OCI-LY3 (cell line): ENCODE data around the gene TPGS2.

Experiments used
- H2AFZ ChIP-seq: fragments of 200-600, 300-600 bp; shearing (Covaris generic); 2 replicates; pipeline ENCODE4 v1.6.0; 2014; ENCODE audit warnings: antibody characterized with exemption, low read depth, low read length
- H3K27ac ChIP-seq: fragments of 200-600, 300-600 bp; sonication (generic); 2 replicates; pipeline ENCODE4 v1.5.1; 2014; ENCODE audit warnings: mild to moderate bottlenecking, low read length, moderate library complexity, mixed read lengths
- H3K27me3 ChIP-seq: fragments of 200-600, 300-600 bp; sonication (generic); 2 replicates; pipeline ENCODE4 v1.6.1; 2014; ENCODE audit warnings: low read depth, low read length, mixed read lengths
- H3K36me3 ChIP-seq: fragments of 200-600, 300-600 bp; sonication (generic); replicated peaks from 2 replicates; pipeline ENCODE3; 2014; ENCODE audit warnings: low read depth, low read length, mixed read lengths
- H3K4me1 ChIP-seq: fragments of 300-600, 200-600 bp; sonication (generic); 2 replicates; pipeline ENCODE4 v1.6.1; 2014; ENCODE audit warnings: low read length, mixed read lengths
- H3K4me2 ChIP-seq: fragments of 200-600, 300-600 bp; sonication (generic); 2 replicates; pipeline ENCODE4 v1.6.1; 2014; ENCODE audit warnings: low read length, mixed read lengths
- H3K4me3 ChIP-seq: fragments of 300-600, 200-600 bp; sonication (generic); 2 replicates; pipeline ENCODE4 v1.5.1; 2014; ENCODE audit warnings: antibody characterized with exemption, mild to moderate bottlenecking, low read length, moderate library complexity
- H3K79me2 ChIP-seq: fragments of 300-600, 200-600 bp; shearing (Covaris generic); 2 replicates; pipeline ENCODE4 v1.6.1; 2014; ENCODE audit warnings: mild to moderate bottlenecking, low read length, mixed read lengths
- H3K9ac ChIP-seq: fragments of 300-600, 200-600 bp; shearing (Covaris generic); 2 replicates; pipeline ENCODE4 v1.6.0; 2014; ENCODE audit warnings: mild to moderate bottlenecking, low read length, moderate library complexity
- H3K9me3 ChIP-seq: fragments of 200-600, 300-600 bp; shearing (Covaris generic); 2 replicates; pipeline ENCODE4 v1.6.1; 2014; ENCODE audit warnings: low read length, mixed read lengths; ENCODE audit not compliant: insufficient read depth
- H4K20me1 ChIP-seq: fragments of 200-600, 300-600 bp; sonication (generic); 2 replicates; pipeline ENCODE4 v1.6.1; 2016; ENCODE audit warnings: low read length, mixed read lengths; ENCODE audit not compliant: insufficient read depth
- CTCF ChIP-seq: fragments of 200-600, 300-600 bp; sonication (generic); IDR thresholded peaks from 2 replicates; pipeline ENCODE4 v1.5.1; 2014; ENCODE audit warnings: antibody characterized with exemption, low read length, low read depth
- EZH2phosphoT487 ChIP-seq: fragments of 200-600 bp; shearing (Covaris generic); IDR thresholded peaks from 2 replicates; pipeline ENCODE4 v1.6.1; 2018; ENCODE audit warnings: antibody characterized with exemption, mixed run types, low read depth

Gene TPGS2

GRCh38 chr18:36760598-36760997 is 68.2 kb downstream of the TPGS2 start:
- no peak overlapping the region for H3K4me2 ChIP-seq
- no peak overlapping the region for H2AFZ ChIP-seq
- H3K27ac ChIP-seq, result no peak overlapping the region
- no peak overlapping the region for H3K4me3 ChIP-seq
- no peaks in the 10 kb centered on the region for H3K36me3 ChIP-seq
- H3K79me2 ChIP-seq, result no peaks in the 10 kb centered on the region
- H3K9ac ChIP-seq, result no peak overlapping the region
- H3K4me1 ChIP-seq, result no peaks in the 10 kb centered on the region
- TF ChIP-seq EZH2phosphoT487 (no peak), CTCF (no peak)
- no peaks in the 10 kb centered on the region for H3K9me3 ChIP-seq
- no peaks in the 10 kb centered on the region for H4K20me1 ChIP-seq
- H3K27me3 ChIP-seq, result peaks cover 5% of the 10 kb centered on the region; the same call in 1 of the 2 replicates

DNA sequence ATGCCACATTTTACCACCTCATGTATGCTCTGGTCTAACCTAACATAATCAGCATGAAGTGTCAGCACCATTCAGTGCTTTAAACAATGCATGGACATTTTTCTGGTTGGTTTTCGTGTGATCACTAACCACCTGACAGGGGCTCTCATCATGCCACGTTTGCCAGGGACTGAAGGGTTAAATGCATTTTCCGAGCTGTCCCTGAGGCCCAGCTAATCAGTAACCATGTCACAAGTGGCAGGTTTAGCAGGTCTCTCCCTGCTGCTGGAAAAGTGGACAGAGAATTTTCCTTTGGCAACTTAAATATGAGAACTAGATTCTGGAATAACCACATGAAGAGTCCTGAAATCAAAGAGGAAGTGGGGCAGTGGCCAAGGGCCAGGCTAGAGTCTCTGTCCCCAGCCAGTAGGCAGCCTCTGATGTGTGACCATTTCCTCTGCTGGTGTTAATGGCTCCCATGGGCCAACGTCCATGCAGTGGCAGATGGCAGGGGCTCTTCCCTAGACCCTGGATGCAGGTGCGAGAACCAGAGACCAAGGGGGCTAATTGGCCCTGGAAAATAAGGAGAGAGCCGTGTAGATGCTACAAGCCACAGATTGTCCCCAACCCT is 69.5 kb downstream of the TPGS2 start:
- Histone ChIP-seq H3K4me3 (no peak overlapping the region), H3K79me2 (no peaks in the 10 kb centered on the region), H2AFZ (no peak overlapping the region), H3K4me2 (no peak overlapping the region), H3K4me1 (no peaks in the 10 kb centered on the region), H3K36me3 (no peaks in the 10 kb centered on the region), H3K9ac (no peak overlapping the region), H3K27ac (no peak overlapping the region), H3K27me3 (peaks cover 5% of the 10 kb centered on the region; the same call in 1 of the 2 replicates), H4K20me1 (no peaks in the 10 kb centered on the region), H3K9me3 (no peaks in the 10 kb centered on the region)
- no peak for TF ChIP-seq CTCF
- TF ChIP-seq EZH2phosphoT487, result no peak

DNA sequence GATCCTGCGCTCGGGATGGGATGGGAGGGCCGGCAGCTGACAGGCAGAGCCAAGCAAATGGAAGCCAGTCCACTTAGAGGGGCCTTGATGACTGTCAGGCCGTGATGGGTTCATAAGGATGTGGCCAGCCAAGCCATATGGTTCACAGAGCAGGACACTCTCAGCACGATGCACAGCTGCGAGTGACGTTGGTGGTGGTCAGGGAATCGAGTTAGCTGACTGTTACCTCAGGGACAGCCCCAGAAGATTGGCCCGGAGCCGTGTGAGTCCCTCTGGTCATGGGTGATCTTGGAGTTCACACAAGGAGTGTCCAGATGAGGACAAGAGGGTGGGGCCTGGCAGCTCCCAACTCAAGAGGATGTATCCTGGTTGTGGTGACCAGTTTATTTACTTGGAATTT is 70.2 kb downstream of the TPGS2 start:
- no peaks in the 10 kb centered on the region for H3K36me3 ChIP-seq
- H2AFZ ChIP-seq, result no peak overlapping the region
- no peaks in the 10 kb centered on the region for H3K9me3 ChIP-seq
- H3K4me2 ChIP-seq, result no peak overlapping the region
- H3K4me3 ChIP-seq, result no peak overlapping the region
- peaks cover 5% of the 10 kb centered on the region; the same call in 1 of the 2 replicates for H3K27me3 ChIP-seq
- no peaks in the 10 kb centered on the region for H3K4me1 ChIP-seq
- no peak for TF ChIP-seq CTCF
- no peak for TF ChIP-seq EZH2phosphoT487
- no peak overlapping the region for H3K9ac ChIP-seq
- H4K20me1 ChIP-seq, result no peaks in the 10 kb centered on the region
- no peak overlapping the region for H3K27ac ChIP-seq
- H3K79me2 ChIP-seq, result no peaks in the 10 kb centered on the region

- no peaks in the 10 kb centered on the region for H3K79me2 ChIP-seq
- no peaks in the 10 kb centered on the region for H4K20me1 ChIP-seq
- H3K9me3 ChIP-seq, result no peaks in the 10 kb centered on the region
- H3K27me3 ChIP-seq, result peaks cover 5% of the 10 kb centered on the region; the same call in 1 of the 2 replicates
- H3K4me3 ChIP-seq, result no peak overlapping the region
- TF ChIP-seq CTCF (no peak), EZH2phosphoT487 (no peak)
- no peak overlapping the region for H3K4me2 ChIP-seq
- H3K4me1 ChIP-seq, result no peaks in the 10 kb centered on the region
- H3K27ac ChIP-seq, result no peak overlapping the region
- no peak overlapping the region for H2AFZ ChIP-seq
- H3K9ac ChIP-seq, result no peak overlapping the region
- no peaks in the 10 kb centered on the region for H3K36me3 ChIP-seq
These were observed 70.8 kb downstream of the TPGS2 start for GRCh38 chr18:36757991-36758390.
